ENCODE results near the gene SEMA4G.

SEMA4G gene

GRCh38 chr10:100993986-100994708, 24.8 kb downstream of the SEMA4G start:
- DNase-seq: peak; percentile 68

GRCh38 chr10:100995181-100995580, 25.9 kb downstream of the SEMA4G start:
- DNase-seq: no peak

DNA sequence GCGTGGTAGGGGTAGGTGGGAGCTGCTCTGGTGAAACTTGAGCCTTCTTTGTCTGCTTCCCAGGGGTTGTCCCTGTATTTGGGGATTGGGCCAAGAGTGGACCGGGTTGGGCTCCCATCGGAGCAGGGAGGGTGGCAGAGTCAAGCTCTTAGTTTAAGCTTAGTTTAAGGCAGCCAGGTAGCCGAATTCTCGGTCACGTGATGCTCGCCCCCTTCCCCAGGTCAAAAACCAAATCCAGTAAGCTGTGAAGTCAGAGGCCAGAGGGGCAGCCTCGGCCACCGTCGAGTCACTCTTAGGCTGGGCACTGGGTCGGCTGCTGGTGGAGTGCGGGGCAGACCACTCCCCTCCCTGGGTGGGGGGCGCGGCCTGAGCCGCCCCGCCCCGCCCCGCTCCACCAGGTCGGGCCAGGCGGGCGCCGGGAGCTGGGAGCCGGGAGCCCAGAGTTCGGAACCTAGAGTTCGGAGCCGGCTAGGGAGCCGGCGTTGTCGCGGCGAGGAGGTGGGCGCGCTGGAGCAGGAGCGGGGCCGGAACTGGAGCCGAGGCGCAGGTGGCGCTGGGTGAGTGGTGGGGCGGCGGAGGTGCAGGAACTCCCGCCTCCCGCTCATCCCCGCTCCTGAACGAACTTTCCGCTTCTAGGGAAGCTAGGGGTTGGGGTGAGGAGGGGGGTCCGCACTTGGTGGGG, 27.5 kb downstream of the SEMA4G start:
- DNase-seq: no peak

DNA sequence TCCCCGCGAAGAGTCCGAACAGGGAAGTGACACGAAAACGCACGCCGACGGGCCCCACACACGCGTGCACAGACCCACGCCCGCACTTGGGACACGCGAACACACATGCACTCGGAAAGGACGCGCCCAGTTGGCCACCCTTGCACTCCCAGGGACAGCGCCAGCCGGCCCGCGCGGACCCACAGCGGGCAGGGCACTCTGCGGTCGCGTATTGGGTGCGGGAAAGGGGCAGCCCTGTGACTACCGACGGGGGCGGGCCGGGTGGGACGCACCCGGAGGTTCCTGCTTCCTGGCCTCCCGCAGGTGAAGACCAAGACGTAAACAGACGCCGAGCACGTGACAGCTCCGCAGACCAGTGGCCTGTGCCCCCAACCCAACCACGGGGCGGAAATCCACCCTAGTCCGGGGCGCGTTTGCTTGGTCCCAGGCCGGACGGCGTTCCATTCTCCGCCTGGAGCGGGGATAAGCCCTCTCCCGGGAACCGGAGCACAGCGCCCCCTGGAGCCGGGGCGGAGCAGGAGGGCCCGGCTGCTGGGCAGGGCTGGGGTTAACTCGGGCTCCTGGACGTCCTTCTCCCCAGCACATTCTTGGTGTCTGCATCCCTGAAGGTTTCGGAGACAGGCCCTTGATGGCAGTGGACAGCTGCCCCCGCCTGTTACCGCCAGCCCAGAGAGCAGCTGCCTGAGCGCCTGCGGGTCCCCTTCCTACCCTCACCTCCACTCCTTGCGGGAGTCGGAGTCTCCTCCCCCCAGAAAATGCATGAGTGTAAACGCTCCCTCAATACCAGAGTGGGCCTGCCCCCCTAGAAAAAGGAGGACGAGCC, 28.3 kb downstream of the SEMA4G start:
- peak; percentile 65 for DNase-seq

GRCh38 chr10:100998183-100998990, 29.1 kb downstream of the SEMA4G start:
- DNase-seq: peak; percentile 93

- peak; percentile 91 for DNase-seq
Observed at GRCh38 chr10:100998991-100999741, 29.9 kb downstream of the SEMA4G start.

DNA sequence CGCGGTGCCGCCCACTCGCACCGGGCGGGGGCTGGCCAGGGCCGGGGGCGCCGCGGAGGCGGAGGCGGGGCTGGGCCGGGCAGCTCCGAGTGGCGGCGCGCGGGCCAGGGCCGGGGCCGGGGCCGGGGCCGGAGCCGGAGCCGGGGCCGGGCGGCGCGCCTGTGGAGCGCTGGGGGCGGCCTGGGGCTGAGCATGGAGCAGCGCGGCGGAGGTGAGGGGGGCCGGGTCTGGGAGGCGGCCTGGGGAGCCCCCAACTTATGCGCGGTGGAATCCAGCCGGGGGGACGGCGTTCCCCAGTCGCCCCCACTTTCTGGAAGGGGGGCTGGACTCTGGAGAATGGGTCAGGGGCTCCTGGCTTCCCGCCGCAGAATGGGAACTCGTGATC, 30.4 kb downstream of the SEMA4G start, which contains the start of gene LZTS2:
TSS of gene LZTS2 (plus strand) at position 67 of the 385 bp plus-strand sequence. CDS start 2,731 bp downstream, outside the sequence.
- no peak for DNase-seq

DNA sequence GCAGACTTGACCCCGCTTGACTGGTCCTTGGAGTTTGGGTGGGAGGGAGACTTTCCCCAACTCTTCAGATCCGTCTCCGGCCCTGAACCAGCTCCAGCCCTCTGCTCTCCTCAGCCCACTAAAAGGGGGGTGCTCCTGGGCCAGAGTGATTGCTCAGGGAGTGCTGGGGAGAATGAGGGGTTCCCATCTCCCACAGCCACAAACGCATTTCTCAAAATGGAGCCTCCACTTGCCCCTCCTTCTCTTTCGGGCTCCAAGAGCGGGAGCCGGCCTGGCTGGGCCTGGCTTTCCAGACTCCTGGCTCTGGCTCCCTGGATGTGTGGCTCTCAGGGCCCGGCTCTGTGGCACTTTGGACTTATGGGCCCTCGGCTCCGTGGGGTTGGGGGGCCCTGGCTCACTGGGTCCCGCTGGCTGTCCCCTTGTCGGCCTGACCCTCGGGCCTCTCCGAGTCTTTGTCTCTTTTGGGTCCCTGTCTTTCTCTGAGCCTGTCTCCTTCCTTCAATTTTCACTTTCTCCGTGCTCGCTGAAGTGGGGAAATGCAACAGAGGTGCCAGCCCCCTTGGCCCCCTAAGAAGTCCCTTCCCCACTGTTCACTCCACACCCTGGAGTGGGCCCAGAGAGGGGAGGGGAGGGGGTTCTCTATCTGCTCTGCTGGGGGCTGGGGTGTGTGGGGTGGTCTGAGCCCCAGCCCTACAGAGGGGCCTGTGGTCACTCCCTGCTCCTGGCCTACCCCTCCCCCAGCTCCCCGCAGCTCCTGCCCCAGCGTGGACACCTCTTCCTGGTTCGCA, 31.0 kb downstream of the SEMA4G start:
- peak; percentile 60 for DNase-seq

DNA sequence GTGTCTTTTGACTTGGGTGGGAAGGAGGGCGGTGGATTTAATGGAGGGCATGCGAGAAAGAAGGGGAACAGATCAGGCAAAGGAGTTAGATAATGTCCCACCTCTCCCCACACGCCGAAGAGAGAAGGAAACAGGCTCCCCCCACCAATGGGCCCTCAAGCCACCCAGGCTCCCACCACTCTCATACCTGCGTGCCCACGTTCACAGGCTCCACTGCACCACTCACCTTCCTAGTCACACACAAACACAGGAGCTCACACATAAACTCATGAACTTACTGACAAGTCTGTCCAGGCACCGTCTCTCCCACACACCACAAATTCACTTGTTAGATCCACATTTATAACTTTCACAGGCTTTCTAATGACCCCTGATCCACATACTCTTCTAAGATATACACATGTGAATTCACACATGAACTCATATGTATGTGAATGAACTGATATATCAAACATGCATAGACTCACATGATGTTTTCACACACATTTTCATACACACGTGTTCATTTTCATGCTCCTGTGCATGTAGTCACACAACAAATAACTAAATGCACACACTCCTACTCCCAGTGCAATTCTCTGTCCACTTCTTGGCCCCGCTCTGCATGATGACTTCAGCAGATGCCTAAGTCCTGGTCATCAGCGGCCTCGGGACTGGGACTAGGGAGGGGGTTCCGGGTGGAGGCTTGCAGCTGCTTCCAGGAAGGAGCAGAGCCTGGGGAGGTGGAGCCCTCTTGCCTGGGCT, 31.8 kb downstream of the SEMA4G start:
- DNase-seq: peak; percentile 93

DNA sequence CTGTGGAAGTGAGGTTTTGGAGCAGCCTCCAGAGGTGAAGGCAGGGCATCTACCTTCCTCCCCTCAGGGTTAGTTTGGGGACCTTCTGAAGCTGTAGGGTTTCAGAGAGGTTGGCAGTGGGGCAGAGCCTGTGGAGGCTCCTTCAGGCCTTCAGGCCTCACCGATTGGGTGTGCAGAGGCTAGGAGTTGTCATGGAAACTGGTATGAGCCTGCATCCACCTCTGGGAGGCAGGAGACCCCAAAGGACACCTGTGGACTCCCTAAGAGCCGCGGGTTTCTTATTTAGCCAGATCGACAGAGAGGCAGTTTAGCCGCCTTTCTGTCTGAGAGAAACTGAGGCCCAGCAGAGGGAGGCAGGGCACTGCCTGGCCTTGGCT, 32.3 kb downstream of the SEMA4G start:
- DNase-seq: no peak

DNA sequence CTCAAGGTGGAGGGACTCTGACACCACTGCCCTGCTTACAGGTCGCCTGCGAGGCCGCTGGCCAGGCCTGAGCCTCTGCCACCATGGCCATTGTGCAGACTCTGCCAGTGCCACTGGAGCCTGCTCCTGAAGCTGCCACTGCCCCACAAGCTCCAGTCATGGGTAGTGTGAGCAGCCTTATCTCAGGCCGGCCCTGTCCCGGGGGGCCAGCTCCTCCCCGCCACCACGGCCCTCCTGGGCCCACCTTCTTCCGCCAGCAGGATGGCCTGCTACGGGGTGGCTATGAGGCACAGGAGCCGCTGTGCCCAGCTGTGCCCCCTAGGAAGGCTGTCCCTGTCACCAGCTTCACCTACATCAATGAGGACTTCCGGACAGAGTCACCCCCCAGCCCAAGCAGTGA, 33.2 kb downstream of the SEMA4G start:
- DNase-seq: no peak

- DNase-seq: peak; percentile 12
Observed at GRCh38 chr10:101003639-101004206, 34.4 kb downstream of the SEMA4G start.

GRCh38 chr10:101005361-101005760, 36.1 kb downstream of the SEMA4G start:
- peak; percentile 18 for DNase-seq

- DNase-seq: no peak
Observed at GRCh38 chr10:101005869-101006567, 36.7 kb downstream of the SEMA4G start.

DNA sequence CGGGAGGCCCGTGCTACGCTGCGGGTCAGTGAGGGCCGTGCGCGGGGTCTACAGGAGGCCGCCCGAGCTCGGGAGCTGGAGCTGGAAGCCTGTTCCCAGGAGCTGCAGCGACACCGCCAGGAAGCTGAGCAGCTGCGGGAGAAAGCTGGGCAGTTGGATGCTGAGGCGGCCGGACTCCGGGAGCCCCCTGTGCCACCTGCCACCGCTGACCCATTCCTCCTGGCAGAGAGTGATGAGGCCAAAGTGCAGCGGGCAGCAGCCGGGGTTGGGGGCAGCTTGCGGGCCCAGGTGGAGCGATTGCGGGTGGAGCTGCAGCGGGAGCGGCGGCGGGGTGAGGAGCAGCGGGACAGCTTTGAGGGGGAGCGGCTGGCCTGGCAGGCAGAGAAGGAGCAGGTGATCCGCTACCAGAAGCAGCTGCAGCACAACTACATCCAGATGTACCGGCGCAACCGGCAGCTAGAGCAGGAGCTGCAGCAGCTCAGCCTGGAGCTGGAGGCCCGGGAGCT, 37.3 kb downstream of the SEMA4G start:
- peak; percentile 74 for DNase-seq

DNA sequence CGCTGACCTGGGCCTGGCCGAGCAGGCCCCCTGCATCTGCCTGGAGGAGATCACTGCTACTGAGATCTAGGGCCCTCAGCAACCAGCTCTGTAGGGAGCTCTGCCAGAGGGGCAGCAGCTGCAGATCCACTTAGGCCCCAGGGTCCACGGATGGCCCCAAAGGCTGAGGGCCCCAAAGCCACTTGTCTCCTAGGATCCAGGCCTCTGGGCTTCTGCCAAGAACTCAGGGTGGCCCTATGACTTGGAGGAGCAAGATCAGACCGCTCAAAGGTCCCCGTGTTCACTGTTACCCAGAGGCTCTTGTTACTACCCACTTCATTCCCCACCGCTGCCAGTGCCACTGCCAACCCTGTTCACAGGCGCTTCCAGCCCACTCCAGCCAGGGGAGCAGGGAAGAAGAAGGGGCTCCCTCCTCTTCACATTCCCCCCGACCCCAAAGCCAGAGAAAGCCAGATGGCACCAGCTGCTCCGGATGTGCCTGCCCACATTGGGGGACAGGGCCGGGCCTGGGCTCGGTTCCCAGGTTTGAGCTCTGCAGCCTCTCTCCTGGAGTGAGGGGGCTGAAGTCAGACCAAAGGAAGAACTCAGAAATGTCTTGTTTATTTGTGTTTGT, 37.9 kb downstream of the SEMA4G start:
- peak; percentile 60 for DNase-seq

DNA sequence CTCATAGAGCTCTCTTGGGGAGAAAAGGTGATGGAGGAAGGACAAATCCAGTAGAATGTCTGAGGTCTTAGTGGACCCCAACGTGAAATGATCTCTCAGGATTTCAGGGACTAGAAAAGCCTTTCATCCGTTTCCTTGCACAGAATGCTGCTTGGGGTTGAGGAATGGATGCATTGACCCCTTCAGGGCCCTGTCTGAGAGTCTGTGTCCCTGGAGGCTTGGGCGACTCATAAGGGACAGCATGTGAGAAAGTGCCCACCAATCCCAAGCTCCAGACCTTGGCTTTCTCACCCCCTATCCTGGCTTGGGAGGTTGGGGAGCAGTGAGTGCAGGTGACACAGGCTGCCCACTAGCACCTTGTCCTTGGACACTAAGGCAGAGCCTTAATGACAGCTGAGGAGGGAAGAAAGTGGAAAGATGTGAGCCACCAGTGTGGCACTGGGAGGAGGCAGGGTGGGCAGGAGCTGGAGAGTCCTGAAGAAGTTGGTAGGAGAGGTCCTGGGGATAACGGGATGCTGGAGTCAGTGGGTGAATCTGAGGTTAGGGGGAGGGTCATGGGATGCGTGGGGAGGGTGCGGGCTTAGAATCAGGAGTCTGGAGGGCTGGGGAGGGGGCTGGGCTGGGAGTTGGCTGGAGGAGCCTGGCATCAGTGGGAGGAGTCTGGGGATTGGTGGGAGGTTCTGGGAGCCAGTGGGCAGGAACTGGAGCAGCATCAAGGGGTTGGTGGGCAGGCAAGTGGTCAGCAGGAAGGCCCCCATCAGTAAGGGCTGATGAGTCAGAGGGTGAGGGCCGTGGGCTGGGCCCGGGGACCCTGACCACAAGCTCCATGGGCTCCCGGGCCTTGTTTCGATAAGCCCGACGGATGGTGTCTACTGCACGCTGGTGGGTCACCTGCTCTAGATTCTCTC, 38.9 kb downstream of the SEMA4G start:
- DNase-seq: no peak
